Measurements from ENCODE around the gene SUSD1. TPM values are rescaled to one million over a fixed set of nuclear protein-coding genes. Genes with fewer than 3 reads are reported as not detected.

The SUSD1 gene
- polyA plus RNA-seq, 2 donors = 1.2 to 1.8 TPM

GRCh38 chr9:111992523-111992922 lies 182.6 kb downstream of the SUSD1 start:
- Histone ChIP-seq H3K36me3 (ENCODE audit: control insufficient read depth in 2 of 2, insufficient read depth in 2 of 2, low read length in 1 of 2) (no peaks in the 10 kb centered on the region), H3K9me3 (ENCODE audit: control insufficient read depth in 2 of 2, insufficient read depth in 1 of 2, low read depth in 1 of 2, low read length in 1 of 2) (no peaks in the 10 kb centered on the region), H3K4me1 (ENCODE audit: control insufficient read depth in 2 of 2, insufficient read depth in 2 of 2, low read length in 1 of 2) (no peaks in the 10 kb centered on the region), H3K27me3 (ENCODE audit: control insufficient read depth in 1 of 2, insufficient read depth in 2 of 2, low read length in 2 of 2) (no peaks in the 10 kb centered on the region), H3K27ac (ENCODE audit: low read depth in 2 of 2, low read length in 1 of 2) (no peak overlapping the region), H3K4me3 (ENCODE audit: low read depth in 1 of 2, low read length in 2 of 2) (no peak overlapping the region)
- 36 to 43% methylated on average over 2 of the region's 2 CpGs for WGBS, 2 donors

DNA sequence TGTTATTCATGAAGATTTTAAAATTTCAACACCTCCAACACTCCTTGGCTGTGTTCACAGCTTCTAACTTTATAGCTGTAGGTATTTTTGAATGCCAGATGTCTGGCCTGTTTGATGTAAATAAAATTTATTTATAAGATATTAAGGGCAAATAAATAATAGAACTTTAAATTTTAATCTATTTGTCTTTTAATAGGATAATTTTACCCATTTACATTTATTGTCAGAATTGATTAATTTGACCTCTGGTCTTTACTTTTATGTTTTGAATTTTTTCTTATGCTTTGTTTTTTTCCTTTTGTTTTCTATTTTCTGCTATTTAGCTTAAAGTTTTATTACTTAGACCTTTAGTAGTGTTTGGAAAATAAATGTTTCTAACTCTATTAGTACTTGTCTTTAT lies 183.9 kb downstream of the SUSD1 start:
- Histone ChIP-seq H3K27me3 (ENCODE audit: control insufficient read depth in 1 of 2, insufficient read depth in 2 of 2, low read length in 2 of 2) (no peaks in the 10 kb centered on the region), H3K4me1 (ENCODE audit: control insufficient read depth in 2 of 2, insufficient read depth in 2 of 2, low read length in 1 of 2) (no peaks in the 10 kb centered on the region), H3K27ac (ENCODE audit: low read depth in 2 of 2, low read length in 1 of 2) (no peak overlapping the region), H3K9me3 (ENCODE audit: control insufficient read depth in 2 of 2, insufficient read depth in 1 of 2, low read depth in 1 of 2, low read length in 1 of 2) (no peaks in the 10 kb centered on the region), H3K4me3 (ENCODE audit: low read depth in 1 of 2, low read length in 2 of 2) (no peak overlapping the region), H3K36me3 (ENCODE audit: control insufficient read depth in 2 of 2, insufficient read depth in 2 of 2, low read length in 1 of 2) (no peaks in the 10 kb centered on the region)

Other genes with a start within 250 kb of the SUSD1 start
- 10 to 100 TPM; 15.8 to 23.7 TPM for gene PTBP3, start 158.3 kb upstream of the SUSD1 start, polyA plus RNA-seq
- gene HSDL2, start 204.8 kb upstream of the SUSD1 start, polyA plus RNA-seq = 10 to 100 TPM; 19.4 to 22.0 TPM

All from esophagus (tissue), 2 donors.